ENCODE results near the gene MEGF8. TPM values are rescaled to one million over a fixed set of nuclear protein-coding genes. Genes with fewer than 3 reads are reported as not detected.

Gene MEGF8
- total and polyA plus RNA-seq, 2 of the 13 experiments (the other 11 are each of a cell fraction or from before 2014, with no cell fraction given): 4.0 to 8.8 TPM

DNA sequence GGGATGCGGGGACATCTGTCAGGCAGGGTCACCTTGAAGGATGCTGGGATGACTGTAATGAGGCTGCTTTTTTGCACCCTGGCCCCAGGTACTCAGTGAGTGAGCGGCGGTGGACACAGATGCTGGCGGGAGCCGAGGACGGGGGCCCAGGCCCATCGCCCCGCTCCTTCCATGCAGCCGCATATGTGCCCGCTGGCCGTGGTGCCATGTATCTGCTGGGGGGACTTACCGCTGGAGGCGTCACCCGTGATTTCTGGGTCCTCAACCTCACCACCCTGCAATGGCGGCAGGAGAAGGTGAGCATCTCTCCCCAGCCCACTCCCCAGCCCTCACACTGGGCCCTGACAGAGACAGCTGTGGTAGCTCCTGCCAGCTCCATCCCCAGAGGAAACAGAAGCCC lies 31.3 kb downstream of the MEGF8 start (continued):
- TF ChIP-seq, protein P1, sequence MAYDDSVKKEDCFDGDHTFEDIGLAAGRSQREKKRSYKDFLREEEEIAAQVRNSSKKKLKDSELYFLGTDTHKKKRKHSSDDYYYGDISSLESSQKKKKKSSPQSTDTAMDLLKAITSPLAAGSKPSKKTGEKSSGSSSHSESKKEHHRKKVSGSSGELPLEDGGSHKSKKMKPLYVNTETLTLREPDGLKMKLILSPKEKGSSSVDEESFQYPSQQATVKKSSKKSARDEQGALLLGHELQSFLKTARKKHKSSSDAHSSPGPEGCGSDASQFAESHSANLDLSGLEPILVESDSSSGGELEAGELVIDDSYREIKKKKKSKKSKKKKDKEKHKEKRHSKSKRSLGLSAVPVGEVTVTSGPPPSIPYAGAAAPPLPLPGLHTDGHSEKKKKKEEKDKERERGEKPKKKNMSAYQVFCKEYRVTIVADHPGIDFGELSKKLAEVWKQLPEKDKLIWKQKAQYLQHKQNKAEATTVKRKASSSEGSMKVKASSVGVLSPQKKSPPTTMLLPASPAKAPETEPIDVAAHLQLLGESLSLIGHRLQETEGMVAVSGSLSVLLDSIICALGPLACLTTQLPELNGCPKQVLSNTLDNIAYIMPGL (CRISPR knock-in tag; IDR thresholded peaks at IDR 0.05; ENCODE audit: borderline replicate concordance in 1 of 2, low read depth in 1 of 2): no peak
- TF ChIP-seq ZKSCAN8 (CRISPR knock-in tag; IDR thresholded peaks at IDR 0.05; ENCODE audit: borderline replicate concordance): no peak
- no peak for TF ChIP-seq WIZ (CRISPR knock-in tag; IDR thresholded peaks at IDR 0.05)
- TF ChIP-seq SIX1 (CRISPR knock-in tag; IDR thresholded peaks at IDR 0.05; ENCODE audit: borderline replicate concordance): no peak
- no peak for TF ChIP-seq ZNF121 (CRISPR knock-in tag; IDR thresholded peaks at IDR 0.05)
- TF ChIP-seq SRY (CRISPR knock-in tag; IDR thresholded peaks at IDR 0.05): no peak
- no peak for TF ChIP-seq ELF1 (CRISPR knock-in tag; IDR thresholded peaks at IDR 0.05)
- no peak for TF ChIP-seq ZBTB7A (CRISPR knock-in tag; IDR thresholded peaks at IDR 0.05)
- TF ChIP-seq NCOA5 (CRISPR knock-in tag; IDR thresholded peaks at IDR 0.05): no peak

DNA sequence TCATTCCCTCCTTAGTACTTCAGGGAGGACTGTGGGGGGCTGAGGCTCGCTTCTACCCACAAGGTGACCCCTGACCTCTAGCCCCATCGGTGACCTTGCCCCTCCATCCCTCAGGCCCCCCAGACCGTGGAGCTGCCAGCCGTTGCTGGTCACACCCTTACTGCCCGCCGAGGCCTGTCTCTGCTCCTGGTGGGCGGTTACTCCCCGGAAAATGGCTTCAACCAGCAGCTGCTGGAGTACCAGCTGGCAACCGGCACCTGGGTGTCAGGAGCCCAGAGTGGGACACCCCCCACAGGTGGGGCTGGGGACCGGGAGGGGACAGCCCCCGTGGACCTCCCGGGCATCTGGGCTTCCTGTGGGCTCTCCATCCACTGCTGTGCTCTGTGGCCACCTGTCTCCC lies 31.9 kb downstream of the MEGF8 start:
- no peaks in the 10 kb centered on the region for H3K27me3 ChIP-seq (ENCODE audit: control insufficient read depth in 1 of 2, insufficient read depth in 2 of 2, low read length in 2 of 2)
- H3K27ac ChIP-seq (ENCODE audit: extremely low read length, insufficient read depth, low read length): no peak overlapping the region
- POLR2A ChIA-PET: no interaction called here
- H3K36me3 ChIP-seq (replicated peaks in 1 of 2; ENCODE audit: control insufficient read depth in 1 of 2, insufficient read depth in 2 of 2, low read length in 2 of 2): peaks cover 7 to 17% of the 10 kb centered on the region in 2 experiments; a peak in 4 of 5 replicates
- no peaks in the 10 kb centered on the region for H3K4me1 ChIP-seq (ENCODE audit: insufficient read depth, low read length)
- no peak overlapping the region for H2AFZ ChIP-seq (ENCODE audit: low read length)
- ATAC-seq (no peak), FAIRE-seq (no peak), DNase-seq (ENCODE audit: low spot score) (no peak)
- no peak overlapping the region for H3K9ac ChIP-seq (ENCODE audit: insufficient read depth, low read depth, low read length)
- no peaks in the 10 kb centered on the region for H4K20me1 ChIP-seq (ENCODE audit: insufficient read depth, low read length)
- intact Hi-C loops (cut with micrococcal nuclease; ENCODE audit: unreplicated experiment) (no loop called here), in situ Hi-C loops (cut with HindIII; ENCODE audit: extremely low pct_ligation_motif_present, low pct_unique_long_range_greater_than_20kb) (no loop called here)
- CTCF ChIA-PET (ENCODE audit: low intra/inter-chr PET ratio, low total read pairs): no interaction called here
- BruUV-seq (replicated peaks): no TSS peak
- H3K4me3 ChIP-seq (replicated peaks in 1 of 3; ENCODE audit: insufficient read depth in 1 of 3, low read depth in 2 of 3, low read length in 3 of 3): no peak overlapping the region
- H3K9me3 ChIP-seq (ENCODE audit: low read length): no peaks in the 10 kb centered on the region
- H3K79me2 ChIP-seq (ENCODE audit: insufficient read depth, low read length): no peaks in the 10 kb centered on the region
- WGBS (ENCODE audit: low lambda C conversion rate): 93% methylated on average over 10 of the region's 12 CpGs
- no peak overlapping the region for H3K4me2 ChIP-seq (ENCODE audit: low read depth, low read length)
- TF ChIP-seq, protein P2, sequence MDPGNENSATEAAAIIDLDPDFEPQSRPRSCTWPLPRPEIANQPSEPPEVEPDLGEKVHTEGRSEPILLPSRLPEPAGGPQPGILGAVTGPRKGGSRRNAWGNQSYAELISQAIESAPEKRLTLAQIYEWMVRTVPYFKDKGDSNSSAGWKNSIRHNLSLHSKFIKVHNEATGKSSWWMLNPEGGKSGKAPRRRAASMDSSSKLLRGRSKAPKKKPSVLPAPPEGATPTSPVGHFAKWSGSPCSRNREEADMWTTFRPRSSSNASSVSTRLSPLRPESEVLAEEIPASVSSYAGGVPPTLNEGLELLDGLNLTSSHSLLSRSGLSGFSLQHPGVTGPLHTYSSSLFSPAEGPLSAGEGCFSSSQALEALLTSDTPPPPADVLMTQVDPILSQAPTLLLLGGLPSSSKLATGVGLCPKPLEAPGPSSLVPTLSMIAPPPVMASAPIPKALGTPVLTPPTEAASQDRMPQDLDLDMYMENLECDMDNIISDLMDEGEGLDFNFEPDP (CRISPR knock-in tag; conservative IDR thresholded peaks at IDR 0.05): no peak
- no peak for TF ChIP-seq ZNF326 (CRISPR knock-in tag; IDR thresholded peaks at IDR 0.05; ENCODE audit: borderline replicate concordance)
- no peak for TF ChIP-seq ZSCAN22 (CRISPR knock-in tag; IDR thresholded peaks at IDR 0.05)
- no peak for TF ChIP-seq JDP2 (CRISPR knock-in tag; IDR thresholded peaks at IDR 0.05; ENCODE audit: borderline replicate concordance)
- no peak for TF ChIP-seq ZNF251 (CRISPR knock-in tag; IDR thresholded peaks at IDR 0.05)
- TF ChIP-seq, protein P3, sequence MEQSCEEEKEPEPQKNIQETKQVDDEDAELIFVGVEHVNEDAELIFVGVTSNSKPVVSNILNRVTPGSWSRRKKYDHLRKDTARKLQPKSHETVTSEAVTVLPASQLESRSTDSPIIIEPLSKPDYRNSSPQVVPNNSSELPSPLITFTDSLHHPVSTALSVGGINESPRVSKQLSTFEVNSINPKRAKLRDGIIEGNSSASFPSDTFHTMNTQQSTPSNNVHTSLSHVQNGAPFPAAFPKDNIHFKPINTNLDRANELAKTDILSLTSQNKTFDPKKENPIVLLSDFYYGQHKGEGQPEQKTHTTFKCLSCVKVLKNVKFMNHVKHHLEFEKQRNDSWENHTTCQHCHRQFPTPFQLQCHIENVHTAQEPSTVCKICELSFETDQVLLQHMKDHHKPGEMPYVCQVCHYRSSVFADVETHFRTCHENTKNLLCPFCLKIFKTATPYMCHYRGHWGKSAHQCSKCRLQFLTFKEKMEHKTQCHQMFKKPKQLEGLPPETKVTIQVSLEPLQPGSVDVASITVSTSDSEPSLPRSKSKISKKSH (CRISPR knock-in tag; IDR thresholded peaks at IDR 0.05; ENCODE audit: borderline replicate concordance): no peak
- TF ChIP-seq ZNF564 (CRISPR knock-in tag; IDR thresholded peaks at IDR 0.05): no peak
- no peak for TF ChIP-seq ZNF343 (CRISPR knock-in tag; IDR thresholded peaks at IDR 0.05)
- no peak for TF ChIP-seq TCF7L2 (IDR thresholded peaks at IDR 0.05; ENCODE audit: low read depth, low read length)
